GM18907 (cell line): ENCODE measurements around the gene GH1.

Experiments
- ATAC-seq: cut with Tn5 transposase; IDR thresholded peaks from one replicate; pipeline ENCODE4 v1.9.1; 2021; ENCODE audit warnings: mild to moderate bottlenecking, moderate library complexity; ENCODE audit not compliant: unreplicated experiment

The GH1 gene

DNA sequence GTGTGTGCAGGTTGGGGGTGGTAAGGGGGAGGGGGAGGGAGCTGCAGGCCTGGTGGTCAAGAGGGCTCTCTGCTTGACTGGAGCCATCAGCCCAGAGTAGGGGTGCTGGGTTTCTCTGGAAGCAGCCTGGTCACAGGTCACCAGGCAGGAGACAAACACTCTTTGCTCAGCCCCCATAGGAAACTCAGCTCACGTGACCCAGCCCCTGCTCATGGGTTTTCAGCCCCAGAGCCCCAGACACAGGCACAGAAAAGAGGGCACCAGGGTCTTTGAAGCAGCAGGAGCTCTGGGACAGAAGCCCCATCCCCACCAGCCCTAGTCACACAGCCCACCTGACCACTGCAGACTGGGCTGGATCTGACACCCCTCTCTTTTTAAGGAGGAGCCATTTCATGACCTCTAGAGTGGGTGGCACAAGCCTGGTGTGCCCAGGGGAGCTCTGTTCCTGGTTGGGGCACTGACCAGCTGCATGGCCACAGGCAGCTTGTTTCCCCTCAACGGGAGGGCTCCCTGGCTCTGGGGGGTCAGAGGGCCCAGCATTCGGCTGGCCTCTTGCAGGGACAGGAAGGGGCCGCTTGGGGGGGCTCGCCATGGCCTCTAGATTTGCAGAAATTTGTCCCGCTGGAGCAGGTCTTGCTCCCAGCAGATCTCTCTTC, 27.3 kb upstream of the GH1 start:
- peak; percentile 35 for ATAC-seq

DNA sequence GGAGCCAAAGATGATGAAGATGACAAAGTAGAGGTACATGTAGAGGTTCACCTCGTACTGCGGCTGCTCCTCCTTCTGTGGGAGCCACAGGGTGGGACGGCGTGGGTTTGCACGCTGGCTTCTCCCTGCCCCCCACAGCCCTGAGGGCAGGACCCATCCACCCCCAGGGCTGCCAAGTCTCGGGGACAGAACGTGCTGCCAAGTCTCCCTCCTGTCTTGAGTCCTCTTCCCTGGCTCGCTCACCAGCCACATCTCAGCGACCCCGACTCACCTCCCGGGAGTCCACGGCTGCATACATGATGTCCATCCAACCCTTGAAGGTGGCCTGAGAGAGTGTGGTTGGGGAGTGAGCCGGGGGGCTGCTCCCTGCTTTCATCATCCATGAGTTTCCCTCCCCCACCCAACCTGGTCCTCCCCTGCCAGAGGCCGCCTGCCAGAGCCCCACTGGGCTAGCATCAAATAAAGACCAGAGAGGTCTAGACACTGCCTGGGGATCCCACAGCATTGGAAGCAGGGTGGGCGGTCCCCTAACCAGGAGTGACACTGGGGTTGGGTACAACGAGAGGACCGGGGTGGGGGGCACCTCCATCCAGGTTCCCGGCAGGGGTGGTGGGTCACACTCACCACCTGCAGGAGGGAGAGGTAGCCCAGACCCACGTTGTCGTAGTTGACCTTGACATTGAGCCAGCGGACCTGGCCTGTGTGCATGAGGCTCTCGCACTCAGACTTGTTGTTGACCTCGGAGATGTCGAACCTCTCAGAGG, 26.3 kb upstream of the GH1 start:
- ATAC-seq: no peak

- ATAC-seq: no peak
Observed at GRCh38 chr17:63943745-63944144, 25.1 kb upstream of the GH1 start.

DNA sequence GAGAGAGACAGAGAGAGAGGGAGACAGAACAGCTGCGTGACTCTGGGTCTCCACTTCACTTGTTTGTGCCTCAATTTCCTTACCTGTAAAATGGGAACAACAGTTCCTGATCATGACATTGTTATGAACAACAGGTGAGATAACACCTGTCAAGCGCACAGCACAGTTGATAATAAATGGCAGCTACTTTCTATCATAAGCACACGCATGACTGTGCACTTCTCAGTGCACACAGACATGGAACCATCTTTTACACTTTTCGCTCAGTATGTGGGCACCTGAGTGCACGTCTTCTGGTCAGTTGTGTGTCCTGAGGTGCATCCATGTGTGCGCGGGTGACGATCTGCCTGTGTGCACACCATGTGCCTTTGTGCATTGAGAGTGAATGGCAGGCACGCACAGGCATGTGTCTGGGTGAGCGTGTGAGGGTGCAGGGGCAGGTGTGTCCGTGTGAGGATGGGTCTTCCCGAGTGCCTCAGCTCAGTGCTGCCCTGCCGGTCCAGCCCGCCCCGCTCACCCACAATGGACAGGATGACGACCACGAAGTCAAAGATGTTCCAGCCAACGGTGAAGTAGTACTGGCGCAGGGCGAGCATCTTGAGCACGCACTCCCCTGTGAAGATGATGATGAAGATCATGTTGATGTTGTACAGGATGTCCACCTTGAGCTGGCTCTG, 23.8 kb upstream of the GH1 start:
- no peak for ATAC-seq

GRCh38 chr17:63941751-63942150, 23.1 kb upstream of the GH1 start:
- no peak for ATAC-seq

- no peak for ATAC-seq
Observed at GRCh38 chr17:63941162-63941561, 22.5 kb upstream of the GH1 start.

GRCh38 chr17:63940584-63940983, 21.9 kb upstream of the GH1 start:
- no peak for ATAC-seq

DNA sequence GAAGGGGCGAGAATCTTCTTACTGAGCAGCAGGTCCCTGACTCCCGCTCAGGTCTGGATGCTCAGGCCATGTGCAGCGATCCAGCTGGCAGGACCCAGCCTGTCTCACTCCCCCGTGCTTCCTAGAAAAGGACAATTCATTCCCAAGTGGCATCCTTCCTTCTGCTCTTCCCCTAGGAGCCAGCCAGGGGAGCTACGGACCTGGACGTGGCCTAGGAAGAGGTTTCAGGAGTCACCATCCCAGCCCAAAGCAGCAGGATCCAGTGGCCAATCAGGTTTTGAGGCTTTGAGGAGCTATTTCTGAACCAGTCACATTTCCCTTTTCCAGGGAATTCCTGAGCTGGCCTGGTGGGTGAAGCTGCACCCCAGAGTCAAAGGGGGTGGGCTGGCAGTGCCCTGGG, 21.2 kb upstream of the GH1 start:
- ATAC-seq: no peak

DNA sequence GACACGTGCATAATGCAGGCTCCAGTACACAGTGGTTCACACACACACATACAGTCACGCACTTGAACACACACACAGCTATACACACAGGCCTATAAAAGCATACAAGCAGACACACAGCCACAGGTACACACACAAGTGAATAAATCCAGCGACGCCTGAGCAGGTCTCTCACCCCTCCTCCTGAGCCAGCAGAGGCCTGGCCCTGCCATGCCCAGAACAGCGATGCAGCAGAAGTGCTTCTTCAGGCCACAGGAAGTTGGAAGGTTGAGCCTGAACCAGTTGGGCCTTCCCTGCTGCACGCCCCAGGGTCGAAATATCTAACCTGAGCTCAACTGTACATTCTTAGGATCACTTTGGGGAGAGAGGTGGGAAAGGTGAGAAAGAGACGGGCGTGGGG, 20.8 kb upstream of the GH1 start:
- no peak for ATAC-seq

GRCh38 chr17:63937920-63938319, 19.3 kb upstream of the GH1 start:
- no peak for ATAC-seq

DNA sequence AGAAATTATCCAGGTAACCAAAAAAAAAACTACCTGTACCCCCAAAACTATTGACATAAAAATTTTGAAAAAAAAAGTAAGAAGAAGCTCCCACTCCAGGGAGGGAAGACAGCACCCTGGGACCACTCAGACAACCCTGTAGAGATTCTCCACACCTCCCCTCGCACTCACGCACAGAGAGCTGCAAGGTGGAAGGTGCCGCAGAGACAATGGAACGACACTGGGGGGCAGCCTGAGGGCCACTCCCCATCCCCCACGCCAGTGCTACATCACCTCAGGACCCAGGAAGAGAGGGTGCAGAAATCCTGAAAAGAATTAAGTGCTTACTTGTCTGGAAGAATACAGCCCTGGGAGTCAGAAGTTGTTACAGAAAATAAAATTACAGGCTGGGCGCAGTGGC, 18.7 kb upstream of the GH1 start:
- no peak for ATAC-seq

DNA sequence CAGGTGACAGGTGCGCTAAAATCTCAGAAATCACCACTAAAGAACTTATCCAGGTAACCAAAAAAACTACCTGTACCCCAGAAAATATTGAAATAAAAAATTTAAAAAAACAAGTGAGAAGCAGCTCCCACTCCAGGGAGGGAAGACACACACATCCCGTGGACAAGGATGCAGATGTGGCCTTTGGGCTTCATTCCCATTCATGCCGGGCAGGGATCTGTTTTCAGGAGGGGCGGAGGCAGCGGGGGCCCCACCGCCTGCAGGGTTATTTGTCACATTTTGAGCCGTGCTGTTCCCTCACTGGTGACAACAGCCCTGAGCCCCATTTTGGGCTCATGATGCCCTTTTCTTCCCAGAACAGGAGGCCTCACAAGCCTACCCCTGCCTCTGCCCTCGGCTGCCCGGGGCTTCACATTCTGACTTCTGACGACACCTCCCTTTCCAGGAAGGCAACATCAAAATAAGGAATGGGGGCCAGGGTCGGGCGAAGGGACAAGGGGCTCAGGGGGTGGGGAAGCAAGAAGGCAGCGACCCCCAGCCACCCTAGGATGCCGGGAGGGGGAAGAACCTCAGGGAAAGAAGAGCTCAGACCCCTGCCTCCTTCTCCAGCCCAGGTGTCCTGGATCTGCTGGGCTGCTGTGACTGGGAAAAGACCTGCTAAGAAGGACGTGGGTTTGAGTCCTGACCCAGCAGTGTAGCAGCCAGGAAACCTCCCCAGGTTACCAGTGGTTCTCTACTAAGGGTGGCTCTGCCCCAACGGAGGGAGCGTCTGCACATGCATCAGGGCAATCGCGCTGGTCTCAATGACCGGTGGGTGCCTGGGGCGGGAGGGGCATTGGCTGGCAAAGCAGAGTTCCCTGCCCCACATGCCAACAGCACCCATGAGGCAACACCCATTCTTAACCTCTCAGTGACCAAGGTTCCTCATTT, 15.8 kb upstream of the GH1 start:
- no peak for ATAC-seq

GRCh38 chr17:63933598-63933997, 15.0 kb upstream of the GH1 start:
- no peak for ATAC-seq

GRCh38 chr17:63932721-63933120, 14.1 kb upstream of the GH1 start:
- peak; percentile 22 for ATAC-seq

DNA sequence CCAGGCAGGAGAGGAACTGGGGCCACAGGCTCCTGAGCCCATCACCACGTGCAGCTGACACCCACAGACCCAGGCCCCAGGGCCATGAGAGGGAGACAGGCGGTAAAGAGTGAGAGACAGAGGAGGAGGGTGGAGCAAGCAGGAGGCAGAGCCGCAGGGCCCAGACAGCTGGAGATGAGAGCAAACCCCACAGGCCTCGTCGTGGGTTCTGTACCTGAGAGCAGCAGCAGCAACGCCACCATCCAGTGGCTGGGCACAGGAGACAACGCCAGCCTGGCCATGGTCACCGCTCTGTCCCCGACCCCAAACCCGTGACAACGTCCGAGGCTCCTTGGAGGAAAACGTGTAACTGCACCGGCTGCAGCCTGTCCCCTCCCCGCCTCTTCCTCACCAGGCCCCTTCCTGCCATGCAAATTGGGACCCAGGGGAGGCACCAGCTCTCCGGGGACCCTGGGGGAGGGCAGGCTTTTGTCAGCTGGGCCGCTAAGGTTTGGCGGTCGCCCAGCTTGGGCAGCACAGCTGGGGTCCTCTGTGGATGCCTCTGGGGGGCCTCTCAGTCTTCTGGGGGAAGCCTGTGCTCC, 13.4 kb upstream of the GH1 start, which contains the start of gene CD79B:
Gene CD79B, minus strand, starts transcription at position 351 of the 581 bp plus-strand sequence. Its CDS starts 70 bp downstream, at position 281.
- peak; percentile 75 for ATAC-seq

- ATAC-seq: peak; percentile 31
Observed at GRCh38 chr17:63930951-63931575, 12.4 kb upstream of the GH1 start.

DNA sequence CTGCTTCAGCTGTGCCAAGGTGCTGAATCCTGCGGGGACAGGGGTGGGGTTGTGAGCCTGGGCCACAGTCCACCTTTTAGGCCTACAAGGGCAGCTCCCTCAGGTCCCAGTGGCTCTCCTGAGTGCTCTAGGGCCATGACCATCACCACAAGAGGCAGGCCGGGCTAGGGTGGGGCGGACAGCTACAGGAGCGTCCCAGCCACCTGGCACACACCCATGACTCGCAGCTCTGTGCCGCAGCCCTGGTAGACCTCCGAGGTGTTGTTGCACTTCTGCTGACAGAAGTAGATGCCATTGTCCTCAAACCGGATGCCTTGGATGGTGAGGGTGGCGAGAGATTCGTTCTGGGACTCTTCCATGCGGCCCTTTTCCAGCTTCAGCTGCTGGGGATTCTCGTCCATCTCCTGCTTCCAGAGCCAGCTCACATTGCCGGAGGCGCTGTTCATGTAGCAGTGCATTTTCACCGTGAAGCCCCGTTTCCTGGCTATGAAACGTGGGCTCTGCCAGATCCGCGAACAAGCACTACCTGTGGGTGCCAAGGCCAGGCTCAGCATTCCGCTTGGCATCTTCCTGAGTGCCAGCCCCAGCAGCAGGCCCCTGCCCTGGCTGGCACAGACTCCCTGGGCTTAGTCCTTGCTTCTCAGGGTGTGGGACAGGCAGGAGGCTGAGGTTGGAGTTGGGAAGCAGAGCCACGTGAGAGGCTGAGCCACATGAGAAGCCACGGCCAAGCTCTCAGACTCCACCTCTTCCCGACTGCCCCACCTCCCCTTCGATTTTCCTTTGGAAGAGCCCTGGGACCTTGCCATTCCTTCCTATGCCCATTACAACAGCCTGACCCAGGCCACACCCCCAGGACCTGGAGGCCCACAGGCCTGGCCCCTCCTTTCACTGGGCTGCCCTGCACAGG, 11.5 kb upstream of the GH1 start:
- no peak for ATAC-seq

GRCh38 chr17:63928966-63929695, 10.5 kb upstream of the GH1 start:
- ATAC-seq: no peak
